ENCODE results near the gene ATP2A3. TPM values are rescaled to one million over a fixed set of nuclear protein-coding genes. Genes with fewer than 3 reads are reported as not detected.

ATP2A3 gene
- total and polyA plus RNA-seq, 2 donors (not counting 1 experiment from before 2014, with no cell fraction given): 0.25 to 12.4 TPM

DNA sequence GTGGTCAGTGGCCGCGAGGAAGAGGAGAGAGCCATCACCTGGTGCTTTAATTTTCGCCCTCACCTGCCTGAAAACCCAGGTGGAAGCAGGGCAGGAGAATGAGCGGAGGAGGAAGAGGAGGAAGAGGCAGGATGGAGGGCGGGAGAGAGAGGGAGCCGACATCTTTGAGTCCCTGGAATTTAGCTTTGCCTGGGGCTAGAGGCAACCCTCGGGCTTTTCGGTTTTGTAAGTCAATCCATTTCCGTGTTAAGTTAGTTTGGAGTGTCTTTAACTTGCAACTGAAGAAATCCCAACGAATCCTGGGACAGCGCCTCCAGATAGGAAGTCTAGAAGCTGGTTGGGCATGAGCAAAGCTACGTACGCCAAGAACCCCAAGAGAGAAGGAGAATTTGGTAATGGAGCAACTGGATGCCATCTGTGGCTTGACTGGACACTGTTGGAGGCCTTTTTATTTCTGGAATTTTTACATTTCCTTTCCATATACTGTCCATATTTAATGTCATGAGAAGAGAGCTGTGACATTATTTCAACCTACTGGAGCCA is 36.9 kb upstream of the ATP2A3 start:
- no peak overlapping the region for H3K4me2 ChIP-seq (ENCODE audit: extremely low read depth, insufficient read depth, low read length)
- H4K20me1 ChIP-seq (ENCODE audit: control insufficient read depth, extremely low read depth, insufficient read depth, low read length): no peaks in the 10 kb centered on the region
- no peak overlapping the region for H3K27ac ChIP-seq (ENCODE audit: insufficient read depth, low read length)
- TF ChIP-seq, protein P1, sequence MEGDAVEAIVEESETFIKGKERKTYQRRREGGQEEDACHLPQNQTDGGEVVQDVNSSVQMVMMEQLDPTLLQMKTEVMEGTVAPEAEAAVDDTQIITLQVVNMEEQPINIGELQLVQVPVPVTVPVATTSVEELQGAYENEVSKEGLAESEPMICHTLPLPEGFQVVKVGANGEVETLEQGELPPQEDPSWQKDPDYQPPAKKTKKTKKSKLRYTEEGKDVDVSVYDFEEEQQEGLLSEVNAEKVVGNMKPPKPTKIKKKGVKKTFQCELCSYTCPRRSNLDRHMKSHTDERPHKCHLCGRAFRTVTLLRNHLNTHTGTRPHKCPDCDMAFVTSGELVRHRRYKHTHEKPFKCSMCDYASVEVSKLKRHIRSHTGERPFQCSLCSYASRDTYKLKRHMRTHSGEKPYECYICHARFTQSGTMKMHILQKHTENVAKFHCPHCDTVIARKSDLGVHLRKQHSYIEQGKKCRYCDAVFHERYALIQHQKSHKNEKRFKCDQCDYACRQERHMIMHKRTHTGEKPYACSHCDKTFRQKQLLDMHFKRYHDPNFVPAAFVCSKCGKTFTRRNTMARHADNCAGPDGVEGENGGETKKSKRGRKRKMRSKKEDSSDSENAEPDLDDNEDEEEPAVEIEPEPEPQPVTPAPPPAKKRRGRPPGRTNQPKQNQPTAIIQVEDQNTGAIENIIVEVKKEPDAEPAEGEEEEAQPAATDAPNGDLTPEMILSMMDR (conservative IDR thresholded peaks at IDR 0.05 in 1 of 2, IDR thresholded peaks at IDR 0.05 in 1 of 2; ENCODE audit: low read depth in 1 of 2, low read length in 2 of 2): no peak
- TF ChIP-seq EZH2 (IDR thresholded peaks at IDR 0.05; ENCODE audit: low read length, missing control alignments): no peak
- H3K27me3 ChIP-seq (ENCODE audit: control insufficient read depth, insufficient read depth, low read length): no peaks in the 10 kb centered on the region
- H3K79me2 ChIP-seq (ENCODE audit: control insufficient read depth, insufficient read depth, low read length): no peaks in the 10 kb centered on the region
- H3K4me3 ChIP-seq (replicated peaks in 1 of 4; ENCODE audit: control extremely low read depth in 1 of 4, insufficient read depth in 1 of 4, low read depth in 3 of 4, low read length in 4 of 4): no peak overlapping the region
- H2AFZ ChIP-seq (ENCODE audit: low read length): no peak overlapping the region
- no peaks in the 10 kb centered on the region for H3K4me1 ChIP-seq (ENCODE audit: control insufficient read depth, extremely low read depth, insufficient read depth, low read length)
- peaks cover 10% of the 10 kb centered on the region for H3K36me3 ChIP-seq (ENCODE audit: control insufficient read depth, insufficient read depth, low read length)
- no peak overlapping the region for H3K9ac ChIP-seq (ENCODE audit: insufficient read depth, low read length)
- no peak for DNase-seq (ENCODE audit: low read depth in 2 of 2)
- H3K9me3 ChIP-seq (ENCODE audit: control insufficient read depth, insufficient read depth, low read depth, low read length): no peaks in the 10 kb centered on the region

DNA sequence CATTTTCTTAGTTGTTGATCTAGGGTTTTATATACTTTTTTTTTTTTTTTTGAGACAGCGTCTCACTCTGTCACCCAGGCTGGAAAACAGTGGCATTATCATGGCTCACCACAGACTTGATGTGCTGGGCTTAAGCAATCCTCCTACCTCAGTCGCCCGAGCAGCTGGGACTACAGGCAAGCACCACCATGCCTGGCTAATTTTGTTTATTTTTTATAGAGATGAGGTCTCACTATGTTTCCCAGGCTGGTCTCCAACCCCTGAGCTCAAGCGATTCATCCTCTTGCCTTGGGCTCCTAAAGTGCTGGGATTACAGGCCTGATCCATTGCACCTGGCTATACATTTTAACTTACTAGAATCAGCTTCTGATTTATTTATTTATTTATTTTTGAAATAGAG is 34.2 kb upstream of the ATP2A3 start:
- H4K20me1 ChIP-seq (ENCODE audit: control insufficient read depth, extremely low read depth, insufficient read depth, low read length): no peaks in the 10 kb centered on the region
- no peaks in the 10 kb centered on the region for H3K36me3 ChIP-seq (ENCODE audit: control insufficient read depth, insufficient read depth, low read length)
- no peak for TF ChIP-seq EZH2 (IDR thresholded peaks at IDR 0.05; ENCODE audit: low read length, missing control alignments)
- TF ChIP-seq, protein P1 (conservative IDR thresholded peaks at IDR 0.05 in 1 of 2, IDR thresholded peaks at IDR 0.05 in 1 of 2; ENCODE audit: low read depth in 1 of 2, low read length in 2 of 2): no peak
- H3K9me3 ChIP-seq (ENCODE audit: control insufficient read depth, insufficient read depth, low read depth, low read length): no peaks in the 10 kb centered on the region
- H3K79me2 ChIP-seq (ENCODE audit: control insufficient read depth, insufficient read depth, low read length): no peaks in the 10 kb centered on the region
- H2AFZ ChIP-seq (ENCODE audit: low read length): no peak overlapping the region
- H3K4me1 ChIP-seq (ENCODE audit: control insufficient read depth, extremely low read depth, insufficient read depth, low read length): no peaks in the 10 kb centered on the region
- peaks cover under 1% of the 10 kb centered on the region for H3K27me3 ChIP-seq (ENCODE audit: control insufficient read depth, insufficient read depth, low read length)
- H3K27ac ChIP-seq (ENCODE audit: insufficient read depth, low read length): no peak overlapping the region
- no peak overlapping the region for H3K4me2 ChIP-seq (ENCODE audit: extremely low read depth, insufficient read depth, low read length)
- no peak for DNase-seq (ENCODE audit: low read depth in 2 of 2)
- no peak overlapping the region for H3K4me3 ChIP-seq (replicated peaks in 1 of 4; ENCODE audit: control extremely low read depth in 1 of 4, insufficient read depth in 1 of 4, low read depth in 3 of 4, low read length in 4 of 4)
- H3K9ac ChIP-seq (ENCODE audit: insufficient read depth, low read length): no peak overlapping the region

DNA sequence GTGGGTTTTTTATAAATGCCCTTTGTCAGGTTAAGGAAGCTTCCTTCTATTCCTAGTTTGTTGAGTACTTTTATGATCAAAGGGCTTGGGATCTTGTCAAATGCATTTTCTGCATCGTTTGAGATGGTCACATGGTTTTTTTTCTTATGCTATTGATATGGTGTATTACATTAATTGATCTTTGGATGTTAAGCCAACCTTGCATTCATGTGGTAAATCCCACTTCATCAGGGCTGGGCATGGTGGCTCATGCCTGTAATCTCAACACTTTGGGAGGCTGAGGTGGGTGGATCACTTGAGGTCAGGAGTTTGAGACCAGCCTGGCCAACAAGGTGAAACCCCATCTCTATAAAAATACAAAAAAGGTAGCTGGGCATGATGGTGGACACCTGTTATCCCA is 30.8 kb upstream of the ATP2A3 start:
- Histone ChIP-seq H3K27me3 (ENCODE audit: control insufficient read depth, insufficient read depth, low read length) (peaks cover 2% of the 10 kb centered on the region), H3K9me3 (ENCODE audit: control insufficient read depth, insufficient read depth, low read depth, low read length) (no peaks in the 10 kb centered on the region)

More for the DNA sequence above, 30.8 kb upstream of the ATP2A3 start:
- Histone ChIP-seq H3K4me1 (ENCODE audit: control insufficient read depth, extremely low read depth, insufficient read depth, low read length) (no peaks in the 10 kb centered on the region), H3K27ac (ENCODE audit: insufficient read depth, low read length) (no peak overlapping the region), H3K4me2 (ENCODE audit: extremely low read depth, insufficient read depth, low read length) (no peak overlapping the region), H3K9ac (ENCODE audit: insufficient read depth, low read length) (no peak overlapping the region), H3K4me3 (replicated peaks in 1 of 4; ENCODE audit: control extremely low read depth in 1 of 4, insufficient read depth in 1 of 4, low read depth in 3 of 4, low read length in 4 of 4) (no peak overlapping the region), H2AFZ (ENCODE audit: low read length) (no peak overlapping the region), H4K20me1 (ENCODE audit: control insufficient read depth, extremely low read depth, insufficient read depth, low read length) (no peaks in the 10 kb centered on the region), H3K79me2 (ENCODE audit: control insufficient read depth, insufficient read depth, low read length) (no peaks in the 10 kb centered on the region), H3K36me3 (ENCODE audit: control insufficient read depth, insufficient read depth, low read length) (no peaks in the 10 kb centered on the region)
- DNase-seq (ENCODE audit: low read depth in 2 of 2): no peak
- TF ChIP-seq, protein P1 (conservative IDR thresholded peaks at IDR 0.05 in 1 of 2, IDR thresholded peaks at IDR 0.05 in 1 of 2; ENCODE audit: low read depth in 1 of 2, low read length in 2 of 2): no peak

Data from fibroblast of lung (primary cell).